ENCODE results near the gene CDNF. TPM values are rescaled to one million over a fixed set of nuclear protein-coding genes. Genes with fewer than 3 reads are reported as not detected.

The CDNF gene
- polyA plus RNA-seq, 1 donor (not counting 4 experiments of a cell fraction or from before 2014, with no cell fraction given): 1.4 TPM

- dilution Hi-C loops (cut with MboI; ENCODE audit: extremely low pct_ligation_motif_present, low sequenced_read_pairs): no loop called here
- H3K27me3 ChIP-seq (ENCODE audit: control insufficient read depth, extremely low read depth, insufficient read depth, low read length): no peaks in the 10 kb centered on the region
- DNase-seq (ENCODE audit: low read depth, low spot score) (no peak), FAIRE-seq (no peak)
- no peaks in the 10 kb centered on the region for H3K9me1 ChIP-seq (ENCODE audit: control insufficient read depth, extremely low read depth, insufficient read depth, low read length)
- no peak overlapping the region for H3K9ac ChIP-seq (ENCODE audit: control insufficient read depth, extremely low read depth, insufficient read depth, low read length)
- H3K4me3 ChIP-seq (ENCODE audit: control insufficient read depth in 2 of 3, extremely low read depth in 1 of 3, insufficient read depth in 2 of 3, low read depth in 1 of 3, low read length in 3 of 3): no peak overlapping the region
- H4K20me1 ChIP-seq (ENCODE audit: control insufficient read depth, extremely low read depth, insufficient read depth, low read length): no peaks in the 10 kb centered on the region
- no peaks in the 10 kb centered on the region for H3K79me2 ChIP-seq (ENCODE audit: control insufficient read depth, insufficient read depth, low read length)
- H3K9me3 ChIP-seq (ENCODE audit: control insufficient read depth, low read depth, low read length): no peaks in the 10 kb centered on the region
- H3K27ac ChIP-seq (ENCODE audit: control insufficient read depth, insufficient read depth, low read length): no peak overlapping the region
- peaks cover 3% of the 10 kb centered on the region for H3K4me1 ChIP-seq (ENCODE audit: control insufficient read depth, extremely low read depth, insufficient read depth, low read length)
- TF ChIP-seq EZH2 (IDR thresholded peaks at IDR 0.05; ENCODE audit: low read length) (no peak), CTCF (optimal IDR thresholded peaks at IDR 0.05 in 1 of 3, IDR thresholded peaks at IDR 0.05 in 1 of 3, conservative IDR thresholded peaks at IDR 0.05 in 1 of 3; ENCODE audit: extremely low read depth in 1 of 3, insufficient read depth in 2 of 3, low read length in 3 of 3) (no peak)
- no peaks in the 10 kb centered on the region for H3K36me3 ChIP-seq (ENCODE audit: control insufficient read depth in 2 of 2, extremely low read depth in 1 of 2, insufficient read depth in 2 of 2, low read length in 2 of 2)
- H3K4me2 ChIP-seq (ENCODE audit: control insufficient read depth, extremely low read depth, insufficient read depth, low read depth, low read length): no peak overlapping the region
- no peak overlapping the region for H2AFZ ChIP-seq (ENCODE audit: control insufficient read depth, low read length)
These were observed 34.0 kb downstream of the CDNF start for GRCh38 chr10:14803827-14804226.

GRCh38 chr10:14801723-14802122 is 36.1 kb downstream of the CDNF start:
- no peak overlapping the region for H2AFZ ChIP-seq (ENCODE audit: control insufficient read depth, low read length)
- dilution Hi-C loops (cut with MboI; ENCODE audit: extremely low pct_ligation_motif_present, low sequenced_read_pairs): no loop called here
- H3K36me3 ChIP-seq (ENCODE audit: control insufficient read depth in 2 of 2, extremely low read depth in 1 of 2, insufficient read depth in 2 of 2, low read length in 2 of 2): no peaks in the 10 kb centered on the region

More at GRCh38 chr10:14801723-14802122, 36.1 kb downstream of the CDNF start:
- Histone ChIP-seq H3K9me3 (ENCODE audit: control insufficient read depth, low read depth, low read length) (no peaks in the 10 kb centered on the region), H3K4me2 (ENCODE audit: control insufficient read depth, extremely low read depth, insufficient read depth, low read depth, low read length) (no peak overlapping the region), H3K27ac (ENCODE audit: control insufficient read depth, insufficient read depth, low read length) (no peak overlapping the region), H3K9me1 (ENCODE audit: control insufficient read depth, extremely low read depth, insufficient read depth, low read length) (no peaks in the 10 kb centered on the region), H3K9ac (ENCODE audit: control insufficient read depth, extremely low read depth, insufficient read depth, low read length) (no peak overlapping the region), H3K27me3 (ENCODE audit: control insufficient read depth, extremely low read depth, insufficient read depth, low read length) (no peaks in the 10 kb centered on the region), H3K4me3 (ENCODE audit: control insufficient read depth in 2 of 3, extremely low read depth in 1 of 3, insufficient read depth in 2 of 3, low read depth in 1 of 3, low read length in 3 of 3) (no peak overlapping the region), H4K20me1 (ENCODE audit: control insufficient read depth, extremely low read depth, insufficient read depth, low read length) (no peaks in the 10 kb centered on the region), H3K4me1 (ENCODE audit: control insufficient read depth, extremely low read depth, insufficient read depth, low read length) (no peaks in the 10 kb centered on the region), H3K79me2 (ENCODE audit: control insufficient read depth, insufficient read depth, low read length) (no peaks in the 10 kb centered on the region)
- no peak for FAIRE-seq
- no peak for DNase-seq (ENCODE audit: low read depth, low spot score)
- TF ChIP-seq EZH2 (IDR thresholded peaks at IDR 0.05; ENCODE audit: low read length) (no peak), CTCF (optimal IDR thresholded peaks at IDR 0.05 in 1 of 3, IDR thresholded peaks at IDR 0.05 in 1 of 3, conservative IDR thresholded peaks at IDR 0.05 in 1 of 3; ENCODE audit: extremely low read depth in 1 of 3, insufficient read depth in 2 of 3, low read length in 3 of 3) (peak in 2 of 3 experiments; percentile 20 to 58)
